GM19463 (cell line): ENCODE results near the gene RNU1-1.
"Not testable (repeated sequence)": the region's sequence is repeated elsewhere in the genome, so short reads cannot be mapped to it uniquely, and the experiment has no call there.

Experiments used
- ATAC-seq: cut with Tn5 transposase; IDR thresholded peaks from one replicate; pipeline ENCODE4 v1.9.1; 2021; ENCODE audit warnings: mild to moderate bottlenecking, moderate library complexity; ENCODE audit not compliant: unreplicated experiment

The RNU1-1 gene

GRCh38 chr1:16498047-16498446, 16.0 kb downstream of the RNU1-1 start:
- not testable (repeated sequence) for ATAC-seq

- ATAC-seq = not testable (repeated sequence)
Measured at GRCh38 chr1:16497474-16497904, 16.6 kb downstream of the RNU1-1 start.

DNA sequence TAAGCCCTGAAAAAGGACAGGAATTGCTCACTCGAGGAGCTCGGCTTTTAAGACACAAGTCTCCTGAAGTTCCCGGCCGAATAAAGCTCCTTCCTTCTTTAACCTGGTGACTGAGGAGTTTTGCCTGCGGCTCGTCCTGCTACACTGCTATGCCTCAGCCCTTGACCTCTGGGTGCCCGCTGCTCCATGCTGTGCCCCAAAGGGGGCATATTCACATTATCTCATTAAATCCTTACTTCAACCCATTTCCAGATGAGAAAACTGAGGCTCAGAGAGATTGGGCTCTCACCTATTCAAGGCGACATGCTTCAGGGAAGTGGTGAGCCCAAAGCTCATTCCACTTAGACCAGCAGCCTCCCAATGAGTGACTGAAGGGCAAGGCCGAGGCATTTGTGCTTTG, 20.4 kb downstream of the RNU1-1 start:
- not testable (repeated sequence) for ATAC-seq

GRCh38 chr1:16492937-16493336, 21.1 kb downstream of the RNU1-1 start:
- ATAC-seq = not testable (repeated sequence)

- no peak for ATAC-seq
Measured at GRCh38 chr1:16491056-16491675, 22.9 kb downstream of the RNU1-1 start.

GRCh38 chr1:16489195-16489880, 24.7 kb downstream of the RNU1-1 start:
- not testable (repeated sequence) for ATAC-seq

DNA sequence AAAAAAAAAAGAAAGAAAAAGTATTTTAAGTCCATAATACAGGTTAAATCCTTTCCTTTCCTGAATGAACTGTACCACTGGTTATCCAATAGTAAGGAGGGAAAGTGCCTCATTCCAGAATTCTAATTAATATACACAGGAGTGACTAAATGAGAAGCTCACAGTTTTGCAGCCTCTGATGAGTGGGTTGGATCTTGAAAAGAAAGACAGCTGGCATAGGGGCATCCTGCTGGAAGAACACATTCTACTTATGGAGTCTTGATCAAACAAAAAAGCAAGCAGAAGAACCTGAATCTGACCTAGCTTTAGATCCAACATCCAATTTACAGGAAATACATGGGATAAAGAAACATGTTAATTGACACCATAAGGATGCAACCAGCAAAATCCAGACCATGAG, 27.1 kb downstream of the RNU1-1 start:
- not testable (repeated sequence) for ATAC-seq

GRCh38 chr1:16486316-16486715, 27.8 kb downstream of the RNU1-1 start:
- ATAC-seq = not testable (repeated sequence)

DNA sequence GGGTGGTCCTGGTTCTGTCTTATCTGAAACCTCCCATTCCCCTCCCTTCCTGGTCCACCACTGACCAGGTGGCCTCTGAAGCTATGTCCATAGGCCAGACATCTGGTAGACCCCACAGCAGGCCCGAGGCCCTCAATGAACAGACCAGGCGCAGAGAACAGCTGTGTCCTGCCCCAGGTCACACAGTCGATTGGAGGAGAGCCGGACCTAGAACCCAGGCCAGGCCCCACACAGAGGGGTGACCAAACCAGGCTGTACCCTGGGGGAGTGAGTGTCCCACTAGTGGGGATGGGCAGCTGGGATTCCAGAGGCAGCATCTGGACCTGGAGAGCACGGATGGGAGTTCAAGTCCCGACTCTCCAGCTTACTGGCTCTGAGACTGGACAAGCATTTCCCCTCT, 29.2 kb downstream of the RNU1-1 start:
- ATAC-seq = no peak

DNA sequence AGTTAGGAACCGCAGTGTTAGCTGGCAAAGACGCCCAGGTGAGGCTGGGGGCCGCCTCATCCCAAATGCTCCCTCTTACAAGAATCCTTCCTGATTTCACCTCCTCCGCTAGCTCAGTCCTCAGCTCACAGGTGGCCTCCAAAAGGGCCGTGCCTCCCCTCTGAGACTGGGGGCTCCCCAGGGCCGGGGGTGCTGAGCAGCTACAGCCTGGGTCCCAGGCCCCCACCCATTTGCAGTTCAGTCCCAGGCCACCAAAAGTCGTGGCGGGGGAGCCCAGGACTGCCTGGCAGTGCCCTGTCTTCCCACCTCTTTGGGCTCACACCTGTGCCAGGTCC, 29.6 kb downstream of the RNU1-1 start:
- ATAC-seq = no peak

DNA sequence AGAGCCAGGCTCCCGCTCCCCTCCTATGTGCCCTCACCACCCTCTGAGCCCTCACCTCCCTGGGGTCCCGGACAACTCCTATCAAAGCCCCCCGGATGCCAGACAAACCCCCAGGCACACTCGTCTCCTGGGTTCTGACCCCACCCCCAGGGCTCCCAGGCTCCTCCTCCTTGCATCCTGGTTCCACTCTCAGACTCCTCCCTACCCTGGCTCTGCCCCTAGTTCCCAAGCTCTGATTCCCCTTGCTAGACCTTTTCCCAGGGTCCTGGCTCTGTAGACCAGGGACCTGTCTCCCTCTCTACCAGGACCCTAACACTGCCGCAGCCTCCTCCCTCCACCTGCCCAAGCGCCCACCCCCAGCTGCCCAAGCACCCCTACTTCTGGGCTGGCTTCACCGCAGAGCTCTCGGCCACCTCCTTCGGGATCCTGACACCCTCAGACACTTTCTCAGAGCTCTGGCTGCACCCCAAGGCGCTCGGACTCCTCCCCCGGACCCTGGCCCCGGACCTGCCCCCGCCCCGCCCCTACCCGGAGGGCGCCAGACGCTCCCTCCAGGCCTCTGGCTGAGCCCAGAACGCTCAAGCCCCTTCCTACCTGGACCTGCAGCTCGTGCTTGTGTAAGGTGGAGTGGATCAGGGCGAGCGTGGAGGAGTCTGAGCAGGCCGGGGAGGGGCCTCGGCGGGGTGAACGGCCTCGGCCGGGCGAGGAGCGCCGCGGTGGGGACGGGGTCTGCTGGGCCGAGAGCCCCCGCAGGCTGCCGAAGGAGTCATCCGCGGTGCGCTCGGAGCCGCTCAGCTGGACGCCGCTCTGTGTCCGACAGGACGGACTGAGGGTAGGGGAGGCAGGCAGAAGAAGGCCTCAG, 30.2 kb downstream of the RNU1-1 start:
- ATAC-seq = not testable (repeated sequence)

- ATAC-seq = not testable (repeated sequence)
Measured at GRCh38 chr1:16483146-16483545, 30.9 kb downstream of the RNU1-1 start.

DNA sequence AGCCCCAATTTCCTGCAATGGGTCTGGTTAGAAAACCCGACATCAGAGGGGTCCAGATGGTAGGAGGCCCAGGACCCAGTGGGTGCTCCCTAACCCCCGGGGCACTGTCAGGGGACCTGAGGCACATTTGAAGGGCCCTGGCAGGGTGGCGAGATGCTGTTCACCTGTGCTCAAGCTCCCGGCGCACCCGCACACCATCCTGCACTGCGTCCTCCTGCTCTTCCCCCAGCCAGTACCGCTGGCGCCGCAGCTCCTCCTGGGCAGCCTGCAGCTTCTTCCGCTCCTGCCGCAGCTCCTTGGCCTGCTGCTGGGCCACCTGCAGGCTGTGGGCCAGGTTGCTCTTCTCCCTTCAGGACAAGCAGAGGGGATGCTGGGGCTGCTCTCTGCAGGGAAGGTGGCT, 36.0 kb downstream of the RNU1-1 start:
- no peak for ATAC-seq

GRCh38 chr1:16475771-16476770, 38.0 kb downstream of the RNU1-1 start:
- not testable (repeated sequence) for ATAC-seq

DNA sequence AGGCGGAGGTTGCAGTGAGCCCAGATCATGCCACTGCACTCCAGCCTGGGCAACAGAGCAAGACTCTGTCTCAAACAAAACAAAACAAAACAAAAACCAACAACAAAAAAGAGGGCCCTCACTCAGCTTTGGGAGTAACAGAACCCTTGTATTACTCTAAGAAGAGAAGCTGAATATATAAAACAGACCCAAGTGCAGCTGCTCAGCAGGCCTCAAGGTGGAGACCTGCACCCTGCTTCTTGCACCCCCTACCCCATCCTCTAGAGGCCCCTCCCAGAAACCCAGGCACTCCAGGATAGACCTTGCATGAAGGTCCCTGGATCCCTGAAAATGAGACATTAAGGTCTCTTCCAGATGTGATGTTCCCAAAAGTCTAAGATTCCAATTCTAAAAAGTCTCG, 39.2 kb downstream of the RNU1-1 start:
- ATAC-seq = not testable (repeated sequence)

- ATAC-seq = no peak
Measured at GRCh38 chr1:16474166-16474800, 39.8 kb downstream of the RNU1-1 start.

GRCh38 chr1:16468558-16468957, 45.5 kb downstream of the RNU1-1 start:
- no peak for ATAC-seq

GRCh38 chr1:16464917-16465625, 49.0 kb downstream of the RNU1-1 start:
- no peak for ATAC-seq
